ACC112 (cell line): ENCODE measurements around the gene MBLAC2.

Source experiments
- H2AFZ ChIP-seq: fragments of 200-600 bp; sonication (generic); one replicate; pipeline ENCODE4 v1.6.0; 2017; ENCODE audit warnings: antibody characterized with exemption, low read length; ENCODE audit not compliant: unreplicated experiment
- H3K27ac ChIP-seq: fragments of 200-600 bp; sonication (generic); 2 replicates; pipeline ENCODE4 v1.5.1; 2014; ENCODE audit warnings: low read depth, mild to moderate bottlenecking, antibody characterized with exemption, low read length, moderate library complexity
- H3K27me3 ChIP-seq: fragments of 200-600 bp; sonication (generic); 2 replicates; pipeline ENCODE4 v1.6.1; 2014; ENCODE audit warnings: mild to moderate bottlenecking, antibody characterized with exemption, low read length, moderate library complexity, mixed read lengths; ENCODE audit not compliant: insufficient read depth
- H3K36me3 ChIP-seq: fragments of 200-600 bp; sonication (generic); 2 replicates; pipeline ENCODE4 v1.6.1; 2016; ENCODE audit warnings: mild to moderate bottlenecking, antibody characterized with exemption, low read length, moderate library complexity, mixed read lengths; ENCODE audit not compliant: insufficient read depth
- H3K4me1 ChIP-seq: fragments of 200-600 bp; sonication (generic); one replicate; pipeline ENCODE4 v1.6.1; 2016; ENCODE audit warnings: low read length, mixed read lengths; ENCODE audit not compliant: insufficient read depth, unreplicated experiment, control insufficient read depth
- H3K4me3 ChIP-seq: fragments of 200-600 bp; sonication (generic); 2 replicates; pipeline ENCODE4 v1.5.1; 2014; ENCODE audit warnings: mild to moderate bottlenecking, low read depth, low read length
- H3K79me2 ChIP-seq: fragments of 200-600 bp; sonication (generic); one replicate; pipeline ENCODE4 v1.6.0; 2016; ENCODE audit warnings: low read length; ENCODE audit not compliant: control insufficient read depth, unreplicated experiment, insufficient read depth

MBLAC2 gene

GRCh38 chr5:90474235-90475107 is at the start of gene MBLAC2, which contains the start of gene POLR3G:
TSS of gene MBLAC2 (minus strand) at chr5:90474771. CDS start at chr5:90474292, 479 bp downstream.
TSS of gene POLR3G (plus strand) at chr5:90474864. CDS start at chr5:90485568, 10,704 bp downstream.
- Histone ChIP-seq H3K4me3 (peak within 1 kb of the TSS; percentile 95), H3K27ac (no peak within 1 kb of the TSS), H3K27me3 (no peaks in the 10 kb centered on the region), H2AFZ (peak within 1 kb of the TSS; percentile 95), H3K36me3 (0 out of 2 replicates have a peak, but pooled peaks cover 9% of the 10 kb centered on the region), H3K79me2 (peaks cover 52% of the 10 kb centered on the region), H3K4me1 (peaks cover 13% of the 10 kb centered on the region)

- Histone ChIP-seq H3K79me2 (no peaks in the 10 kb centered on the region), H3K27ac (no peak overlapping the region; the same call in 1 of the 2 replicates), H3K4me1 (peaks cover 8% of the 10 kb centered on the region), H3K27me3 (no peaks in the 10 kb centered on the region), H2AFZ (no peak overlapping the region), H3K4me3 (no peak overlapping the region), H3K36me3 (peaks cover 24% of the 10 kb centered on the region)
Observed at GRCh38 chr5:90519081-90519480, 44.5 kb upstream of the MBLAC2 start.

GRCh38 chr5:90518661-90519060 is 44.1 kb upstream of the MBLAC2 start:
- H3K4me1 ChIP-seq, result peaks cover 8% of the 10 kb centered on the region
- peaks cover 24% of the 10 kb centered on the region for H3K36me3 ChIP-seq
- no peak overlapping the region for H3K27ac ChIP-seq
- no peaks in the 10 kb centered on the region for H3K79me2 ChIP-seq
- no peak overlapping the region for H3K4me3 ChIP-seq
- no peak overlapping the region for H2AFZ ChIP-seq
- no peaks in the 10 kb centered on the region for H3K27me3 ChIP-seq

DNA sequence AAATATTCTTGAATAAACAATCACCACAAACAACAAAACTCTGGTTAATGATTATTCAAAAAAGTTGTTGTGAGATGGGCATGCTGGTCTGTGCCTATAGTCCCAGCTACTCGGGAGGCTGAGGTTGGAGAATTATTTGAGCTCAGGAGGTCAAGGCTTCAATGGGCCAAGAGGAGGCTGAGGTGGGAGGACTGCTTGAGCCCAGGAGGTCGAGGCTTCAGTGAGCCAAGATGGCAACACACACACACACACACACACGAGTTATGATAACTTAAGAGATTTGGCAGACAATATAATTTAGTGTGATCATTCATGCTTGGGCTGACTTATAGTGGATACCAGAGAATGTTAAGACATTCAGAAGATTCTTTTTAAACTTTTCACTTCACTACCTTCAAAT is 39.9 kb upstream of the MBLAC2 start:
- Histone ChIP-seq H3K4me3 (no peak overlapping the region), H2AFZ (no peak overlapping the region), H3K27me3 (no peaks in the 10 kb centered on the region), H3K36me3 (peaks cover 9% of the 10 kb centered on the region; the same call in 1 of the 2 replicates), H3K79me2 (no peaks in the 10 kb centered on the region), H3K4me1 (peaks cover 12% of the 10 kb centered on the region), H3K27ac (no peak overlapping the region)

DNA sequence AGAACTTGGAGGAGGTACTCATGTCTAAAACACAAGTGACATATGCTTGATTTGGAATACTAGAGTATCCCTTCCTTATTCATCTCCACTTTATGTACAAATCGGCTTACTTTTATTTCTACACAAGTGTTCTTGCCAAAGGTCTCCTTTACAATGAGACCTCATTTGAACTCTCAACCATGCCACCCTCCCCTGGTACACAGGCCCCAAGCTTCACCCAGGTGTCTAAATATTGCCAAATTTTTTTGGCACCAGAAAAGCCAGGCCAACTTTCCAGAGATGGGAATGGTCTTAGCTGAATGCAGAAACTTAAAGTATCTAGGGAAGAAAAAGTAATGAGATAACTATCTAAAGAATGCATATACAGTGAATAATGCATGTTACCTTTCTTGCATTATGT is 35.9 kb upstream of the MBLAC2 start:
- Histone ChIP-seq H3K36me3 (no peaks in the 10 kb centered on the region), H3K79me2 (no peaks in the 10 kb centered on the region), H3K27me3 (no peaks in the 10 kb centered on the region), H3K27ac (no peak overlapping the region), H3K4me1 (peaks cover 5% of the 10 kb centered on the region), H2AFZ (no peak overlapping the region), H3K4me3 (no peak overlapping the region)

- H3K4me3 ChIP-seq, result no peak overlapping the region
- H3K27ac ChIP-seq, result no peak overlapping the region
- no peak overlapping the region for H2AFZ ChIP-seq
- no peaks in the 10 kb centered on the region for H3K27me3 ChIP-seq
- peaks cover 15% of the 10 kb centered on the region for H3K4me1 ChIP-seq
- no peaks in the 10 kb centered on the region for H3K79me2 ChIP-seq
- no peaks in the 10 kb centered on the region for H3K36me3 ChIP-seq
Observed at GRCh38 chr5:90506221-90506620, 31.6 kb upstream of the MBLAC2 start.

GRCh38 chr5:90504743-90505142 is 30.2 kb upstream of the MBLAC2 start:
- no peak overlapping the region for H3K4me3 ChIP-seq
- no peaks in the 10 kb centered on the region for H3K36me3 ChIP-seq
- no peaks in the 10 kb centered on the region for H3K79me2 ChIP-seq
- no peak overlapping the region for H2AFZ ChIP-seq
- H3K4me1 ChIP-seq, result peaks cover 15% of the 10 kb centered on the region
- no peak overlapping the region for H3K27ac ChIP-seq
- no peaks in the 10 kb centered on the region for H3K27me3 ChIP-seq

GRCh38 chr5:90503596-90503995 is 29.0 kb upstream of the MBLAC2 start:
- Histone ChIP-seq H3K27ac (no peak overlapping the region), H3K36me3 (no peaks in the 10 kb centered on the region; the same call in 1 of the 2 replicates), H2AFZ (no peak overlapping the region)

DNA sequence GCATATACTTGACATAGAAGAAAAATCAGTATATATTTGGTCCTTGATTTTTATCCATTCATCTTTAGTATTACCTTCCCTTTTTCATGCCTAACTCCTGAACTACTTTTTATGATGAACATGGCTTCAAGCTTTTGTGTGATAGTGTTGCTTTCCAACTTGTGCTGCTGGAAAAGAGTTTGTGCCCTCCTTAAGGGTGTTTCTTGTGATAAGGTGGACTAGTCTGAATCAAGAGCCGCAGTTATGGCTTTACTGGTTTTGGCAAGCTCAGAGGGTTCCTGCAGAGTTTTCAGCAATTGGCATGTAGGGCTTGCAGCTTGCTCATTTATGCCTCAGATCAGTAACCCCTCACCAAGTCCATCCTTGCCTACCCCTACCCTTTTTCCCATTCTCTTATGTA is 20.6 kb upstream of the MBLAC2 start:
- Histone ChIP-seq H2AFZ (no peak overlapping the region), H3K27ac (no peak overlapping the region), H3K4me1 (no peaks in the 10 kb centered on the region), H3K36me3 (peaks cover 14% of the 10 kb centered on the region), H3K79me2 (no peaks in the 10 kb centered on the region), H3K27me3 (no peaks in the 10 kb centered on the region), H3K4me3 (no peak overlapping the region)

More at GRCh38 chr5:90503596-90503995, 29.0 kb upstream of the MBLAC2 start:
- H3K4me3 ChIP-seq, result no peak overlapping the region
- H3K4me1 ChIP-seq, result peaks cover 15% of the 10 kb centered on the region
- no peaks in the 10 kb centered on the region for H3K79me2 ChIP-seq
- no peaks in the 10 kb centered on the region for H3K27me3 ChIP-seq

- Histone ChIP-seq H3K27ac (no peak overlapping the region), H2AFZ (no peak overlapping the region), H3K27me3 (no peaks in the 10 kb centered on the region), H3K4me1 (no peaks in the 10 kb centered on the region), H3K4me3 (no peak overlapping the region), H3K36me3 (peaks cover 14% of the 10 kb centered on the region), H3K79me2 (no peaks in the 10 kb centered on the region)
Observed at GRCh38 chr5:90494043-90494442, 19.5 kb upstream of the MBLAC2 start.

DNA sequence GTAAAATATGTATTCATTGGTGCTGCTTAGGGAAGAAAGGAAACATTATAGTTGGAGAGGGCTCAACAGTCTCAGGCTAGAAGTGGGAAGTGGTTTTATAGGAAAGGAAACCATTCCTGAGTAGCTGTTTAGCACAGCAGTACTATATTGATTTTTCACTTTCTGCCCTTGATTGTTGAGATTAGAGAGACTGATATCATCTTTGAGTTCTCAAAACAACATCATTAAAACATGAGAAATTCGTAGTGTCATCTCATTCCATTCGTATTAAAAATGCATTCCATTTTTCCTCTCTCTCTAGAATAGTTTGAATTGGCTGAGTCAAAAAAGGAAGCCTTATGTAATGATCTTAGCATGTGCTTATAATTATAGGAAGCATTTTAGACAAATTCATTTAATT is 14.2 kb upstream of the MBLAC2 start:
- H3K4me1 ChIP-seq, result peaks cover 10% of the 10 kb centered on the region
- H3K36me3 ChIP-seq, result peaks cover 6% of the 10 kb centered on the region; the same call in 1 of the 2 replicates

More for the DNA sequence above, 14.2 kb upstream of the MBLAC2 start:
- peak overlapping the region; percentile 16 for H2AFZ ChIP-seq
- no peaks in the 10 kb centered on the region for H3K27me3 ChIP-seq
- no peaks in the 10 kb centered on the region for H3K79me2 ChIP-seq
- H3K4me3 ChIP-seq, result no peak overlapping the region
- H3K27ac ChIP-seq, result peak overlapping the region; percentile 37
